HCT116 (cell line): ENCODE measurements around the gene PPARGC1A. TPM values are rescaled to one million over a fixed set of nuclear protein-coding genes. Genes with fewer than 3 reads are reported as not detected.

Experiments
- ATAC-seq: fragments of 200-7000 bp; cut with Tn5 transposase; 2 replicates; pipeline ENCODE4 v1.9.1; 2020; ENCODE audit warnings: mild to moderate bottlenecking, moderate library complexity
- BruUV-seq: library from RNA; stranded (reverse); fragments of 400-500 nt; replicated peaks from 2 replicates; lab custom pipeline; 2021; lab: Mats Ljungman, UMichigan
- CTCF ChIA-PET: fragments of 300-600 bp; sonication (Branson Sonifier 250); formaldehyde crosslinking; loops from one replicate; lab custom pipeline; 2021; ENCODE audit warnings: antibody characterized with exemption; lab: Charles Lee
- POLR2A ChIA-PET: fragments of 300-600, 350-600 bp; sonication (Branson Sonifier 250); formaldehyde crosslinking; loops from one replicate; lab custom pipeline; 2021; ENCODE audit warnings: antibody characterized with exemption; lab: Charles Lee
- RAD21 ChIA-PET, 2 experiments: fragments of 300-600 bp; sonication (Branson Sonifier 250); formaldehyde crosslinking; loops; one replicate each; lab custom pipeline; 2023; ENCODE audit warnings: low total read pairs in 2 of 2; ENCODE audit not compliant: uncharacterized antibody in 2 of 2, unreplicated experiment in 2 of 2, low non-redundant PET in 1 of 2; lab: Charles Lee
- DNase-seq: peaks from one replicate; pipeline ENCODE4 v3.0.0-alpha.2; 2010; ENCODE audit warnings: low read depth, low spot score
- H2AFZ ChIP-seq: fragments of 200-600 bp; shearing (Covaris generic), sonication (generic); 2 replicates; pipeline ENCODE4 v1.6.1; 2017; ENCODE audit warnings: low read depth, mixed run types, mixed read lengths, antibody characterized with exemption, low read length; ENCODE audit not compliant: poor library complexity, severe bottlenecking
- H3K27ac ChIP-seq: 2 replicates; pipeline ENCODE4 v1.5.1; 2012; ENCODE audit warnings: low read depth, low read length
- H3K27me3 ChIP-seq: fragments of 200-600 bp; sonication (generic); 2 replicates; pipeline ENCODE4 v1.6.1; 2016; ENCODE audit warnings: mixed run types, low read length, mixed read lengths; ENCODE audit not compliant: insufficient read depth
- H3K36me3 ChIP-seq, 2 experiments: fragments of 200-500 bp in 1 of 2; fragments of 200-600 bp in 1 of 2; sonication (Bioruptor generic) in 1 of 2; sonication (generic) in 1 of 2; 2 replicates each; pipeline versions ENCODE4 v1.5.1 to v1.6.1; 2014 to 2016; ENCODE audit warnings: low read length in 2 of 2, inconsistent platforms in 1 of 2, mixed read lengths in 1 of 2, mixed run types in 1 of 2; ENCODE audit not compliant: insufficient read depth in 2 of 2, control insufficient read depth in 1 of 2
- H3K4me1 ChIP-seq, 2 experiments: fragments of 200-600 bp in 1 of 2; sonication (generic) in 1 of 2; 2 replicates each; pipeline versions ENCODE4 v1.5.1 to v1.6.1; 2012 to 2017; ENCODE audit warnings: low read length in 2 of 2, inconsistent platforms in 1 of 2, mild to moderate bottlenecking in 1 of 2, mixed read lengths in 1 of 2, mixed run types in 1 of 2, moderate library complexity in 1 of 2; ENCODE audit not compliant: insufficient read depth in 2 of 2, control insufficient read depth in 1 of 2
- H3K4me2 ChIP-seq: fragments of 200-600 bp; sonication (generic); 2 replicates; pipeline ENCODE4 v1.6.1; 2017; ENCODE audit warnings: mixed run types, low read length, mixed read lengths
- H3K4me3 ChIP-seq, 2 experiments: fragments of 200-600 bp in 1 of 2; sonication (generic) in 1 of 2; replicated peaks in 1 of 2; 2 replicates each; pipeline ENCODE4 v1.5.1; 2011 to 2016; ENCODE audit warnings: low read length in 2 of 2, control low read depth in 1 of 2, low read depth in 1 of 2, mild to moderate bottlenecking in 1 of 2, mixed read lengths in 1 of 2, mixed run types in 1 of 2
- H3K79me2 ChIP-seq: fragments of 200-600 bp; sonication (generic); 2 replicates; pipeline ENCODE4 v1.6.1; 2017; ENCODE audit warnings: mild to moderate bottlenecking, mixed run types, low read length, moderate library complexity, mixed read lengths; ENCODE audit not compliant: insufficient read depth
- H3K9ac ChIP-seq: fragments of 200-600 bp; sonication (generic); 2 replicates; pipeline ENCODE4 v1.6.1; 2016; ENCODE audit warnings: low read length, mixed read lengths
- H3K9me2 ChIP-seq: fragments of 200-600 bp; sonication (generic), shearing (Covaris generic); 2 replicates; pipeline ENCODE4 v1.6.1; 2017; ENCODE audit warnings: mixed run types, mild to moderate bottlenecking, moderate library complexity; ENCODE audit not compliant: insufficient read depth
- H3K9me3 ChIP-seq, 2 experiments: fragments of 200-500 bp in 1 of 2; fragments of 200-600 bp in 1 of 2; sonication (Bioruptor generic) in 1 of 2; sonication (generic) in 1 of 2; 2 replicates each; pipeline ENCODE4 v1.6.1; 2014 to 2017; ENCODE audit warnings: low read length in 2 of 2, mixed read lengths in 2 of 2, inconsistent platforms in 1 of 2, low read depth in 1 of 2, mild to moderate bottlenecking in 1 of 2, mixed run types in 1 of 2, moderate library complexity in 1 of 2; ENCODE audit not compliant: control insufficient read depth in 1 of 2, insufficient read depth in 1 of 2
- H4K20me1 ChIP-seq: fragments of 200-600 bp; sonication (generic), shearing (Covaris generic); 2 replicates; pipeline ENCODE4 v1.6.1; 2017; ENCODE audit warnings: mixed run types, mild to moderate bottlenecking, moderate library complexity; ENCODE audit not compliant: insufficient read depth
- CTCF ChIP-seq, 3 experiments: fragments of 200-600 bp in 1 of 3; sonication (generic) in 1 of 3; IDR thresholded peaks in 2 of 3; conservative IDR thresholded peaks in 1 of 3; 2 replicates each; pipeline ENCODE4 v1.5.1; 2012 to 2017; ENCODE audit warnings: low read depth in 2 of 3, low read length in 2 of 3, antibody characterized with exemption in 1 of 3, borderline replicate concordance in 1 of 3, control low read depth in 1 of 3, mild to moderate bottlenecking in 1 of 3, mixed read lengths in 1 of 3, mixed run types in 1 of 3, moderate library complexity in 1 of 3; ENCODE audit not compliant: insufficient read depth in 1 of 3
- EGR1 ChIP-seq: IDR thresholded peaks from 2 replicates; pipeline ENCODE4 v1.6.1; 2012; ENCODE audit warnings: low read depth
- ELF1 ChIP-seq: IDR thresholded peaks from 2 replicates; pipeline ENCODE4 v1.6.1; 2012; ENCODE audit warnings: low read depth, borderline replicate concordance
- EZH2 ChIP-seq: fragments of 200-600 bp; sonication (generic); IDR thresholded peaks from 2 replicates; pipeline ENCODE4 v1.6.1; 2017; ENCODE audit warnings: antibody characterized with exemption, mixed run types
- EZH2phosphoT487 ChIP-seq: fragments of 200-600 bp; IDR thresholded peaks from 2 replicates; pipeline ENCODE4 v1.6.1; 2018; ENCODE audit warnings: antibody characterized with exemption, borderline replicate concordance
- JUND ChIP-seq: IDR thresholded peaks from 2 replicates; pipeline ENCODE4 v1.6.1; 2012
- MAX ChIP-seq: IDR thresholded peaks from 2 replicates; pipeline ENCODE4 v1.6.1; 2012
- POLR2A ChIP-seq: IDR thresholded peaks from 2 replicates; pipeline ENCODE4 v1.7.0; 2011; ENCODE audit warnings: borderline replicate concordance; ENCODE audit not compliant: insufficient read depth, insufficient read length; ENCODE audit errors: extremely low read depth
- SIN3A ChIP-seq: IDR thresholded peaks from 2 replicates; pipeline ENCODE4 v1.6.1; 2012; ENCODE audit warnings: low read depth
- SP1 ChIP-seq: IDR thresholded peaks from 2 replicates; pipeline ENCODE4 v1.6.1; 2012; ENCODE audit warnings: low read depth
- SRF ChIP-seq: IDR thresholded peaks from 2 replicates; pipeline ENCODE4 v1.6.1; 2012; ENCODE audit warnings: low read depth
- TCF7L2 ChIP-seq: IDR thresholded peaks from 2 replicates; pipeline ENCODE4 v1.7.0; 2011; ENCODE audit warnings: borderline replicate concordance, inconsistent platforms; ENCODE audit not compliant: insufficient read depth, insufficient read length; ENCODE audit errors: extremely low read depth
- YY1 ChIP-seq: IDR thresholded peaks from 2 replicates; pipeline ENCODE4 v1.6.1; 2011; ENCODE audit warnings: low read length, low read depth, moderate library complexity, mild to moderate bottlenecking; ENCODE audit not compliant: insufficient replicate concordance; ENCODE audit errors: extremely low read depth
- intact Hi-C: fragments of 100-400 bp; cut with micrococcal nuclease; formaldehyde crosslinking; loops from 2 replicates; pipeline ENCODE4 v1.10.0; 2022
- total RNA-seq: library from RNA; stranded (reverse); gene quantifications from one replicate; pipeline ENCODE4 v1.2.1, GENCODE V29; 2021; ENCODE audit not compliant: unreplicated experiment
- TF ChIP-seq, protein P1 (sequence below): IDR thresholded peaks from 2 replicates; pipeline ENCODE4 v1.6.1; 2011; ENCODE audit warnings: mild to moderate bottlenecking, low read length, moderate library complexity; ENCODE audit not compliant: insufficient replicate concordance; ENCODE audit errors: extremely low read depth

PPARGC1A gene
- total RNA-seq, 1 experiment from 2014 or later = not detected

- Histone ChIP-seq H3K36me3 (no peaks in the 10 kb centered on the region), H3K4me3 (no peak overlapping the region), H2AFZ (no peak overlapping the region), H3K27me3 (no peaks in the 10 kb centered on the region), H3K4me2 (no peak overlapping the region), H3K79me2 (no peaks in the 10 kb centered on the region), H3K4me1 (no peaks in the 10 kb centered on the region), H3K27ac (no peak overlapping the region), H3K9ac (no peak overlapping the region), H4K20me1 (no peaks in the 10 kb centered on the region), H3K9me3 (peaks cover 0 to 4% of the 10 kb centered on the region in 2 experiments; a peak in 3 of 4 replicates), H3K9me2 (no peaks in the 10 kb centered on the region)
- no TSS peak for BruUV-seq
- TF ChIP-seq JUND (no peak), MAX (no peak)
- ChIA-PET POLR2A (no interaction called here), RAD21 (no interaction called here), CTCF (no interaction called here)
- no peak for DNase-seq
- intact Hi-C loops = no loop called here
- ATAC-seq = no peak
These were observed 25.7 kb upstream of the PPARGC1A start for GRCh38 chr4:23915459-23916132.

DNA sequence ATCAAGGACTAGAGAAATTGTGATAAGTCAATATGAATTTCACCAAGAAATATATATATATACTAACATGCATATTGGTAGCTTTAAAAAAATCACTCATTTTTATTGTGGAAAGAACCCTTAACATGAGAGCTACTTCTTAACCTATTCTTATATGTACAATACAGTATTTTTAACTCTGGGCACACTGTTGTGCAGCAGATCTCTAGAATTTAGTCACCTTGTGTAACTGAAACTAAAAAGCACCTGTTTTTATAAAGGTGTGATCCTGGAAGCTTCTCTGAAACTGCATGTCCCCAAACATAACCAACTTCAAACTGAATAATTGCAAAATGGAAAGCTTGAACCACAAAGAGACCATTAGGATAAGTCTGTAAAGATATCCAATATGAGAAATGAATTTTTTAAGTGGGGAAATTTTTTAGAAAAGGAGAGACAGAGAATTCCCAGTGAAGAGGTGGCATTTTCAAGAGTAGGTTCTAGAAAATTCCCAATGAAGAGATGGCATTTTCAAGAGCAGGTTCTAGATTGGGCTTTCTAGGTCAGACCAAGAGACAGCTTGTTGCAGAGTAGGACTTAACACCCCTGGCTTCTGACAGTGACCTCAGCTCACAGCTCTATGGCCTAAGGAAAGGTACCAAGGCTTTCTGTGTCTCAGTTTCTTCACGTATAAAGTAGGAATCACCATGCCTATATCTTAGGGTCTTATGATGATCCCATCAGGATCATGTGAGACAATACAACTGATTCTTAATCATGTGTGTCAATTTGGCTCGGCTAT, 22.0 kb upstream of the PPARGC1A start:
- Histone ChIP-seq H3K27ac (no peak overlapping the region), H3K4me2 (no peak overlapping the region), H2AFZ (no peak overlapping the region), H3K27me3 (no peaks in the 10 kb centered on the region), H3K9me3 (peaks cover 0 to 14% of the 10 kb centered on the region in 2 experiments; a peak in 2 of 4 replicates), H3K36me3 (no peaks in the 10 kb centered on the region), H3K9me2 (no peaks in the 10 kb centered on the region), H3K9ac (no peak overlapping the region), H3K4me3 (no peak overlapping the region), H3K4me1 (no peaks in the 10 kb centered on the region), H3K79me2 (no peaks in the 10 kb centered on the region), H4K20me1 (no peaks in the 10 kb centered on the region)
- DNase-seq (no peak), ATAC-seq (no peak)
- no TSS peak for BruUV-seq
- ChIA-PET POLR2A (no interaction called here), CTCF (no interaction called here), RAD21 (no interaction called here)
- intact Hi-C loops = no loop called here
- TF ChIP-seq SIN3A (no peak), MAX (no peak), ELF1 (no peak), CTCF (IDR thresholded peaks at IDR 0.05 in 2 of 3, conservative IDR thresholded peaks at IDR 0.05 in 1 of 3; ENCODE audit: borderline replicate concordance in 1 of 3, insufficient read depth in 1 of 3, low read depth in 2 of 3, low read length in 2 of 3) (no peak), POLR2A (no peak), EZH2 (no peak), SP1 (no peak), EGR1 (no peak), SRF (no peak), YY1 (no peak), TCF7L2 (no peak), EZH2phosphoT487 (no peak)
- TF ChIP-seq, protein P1, sequence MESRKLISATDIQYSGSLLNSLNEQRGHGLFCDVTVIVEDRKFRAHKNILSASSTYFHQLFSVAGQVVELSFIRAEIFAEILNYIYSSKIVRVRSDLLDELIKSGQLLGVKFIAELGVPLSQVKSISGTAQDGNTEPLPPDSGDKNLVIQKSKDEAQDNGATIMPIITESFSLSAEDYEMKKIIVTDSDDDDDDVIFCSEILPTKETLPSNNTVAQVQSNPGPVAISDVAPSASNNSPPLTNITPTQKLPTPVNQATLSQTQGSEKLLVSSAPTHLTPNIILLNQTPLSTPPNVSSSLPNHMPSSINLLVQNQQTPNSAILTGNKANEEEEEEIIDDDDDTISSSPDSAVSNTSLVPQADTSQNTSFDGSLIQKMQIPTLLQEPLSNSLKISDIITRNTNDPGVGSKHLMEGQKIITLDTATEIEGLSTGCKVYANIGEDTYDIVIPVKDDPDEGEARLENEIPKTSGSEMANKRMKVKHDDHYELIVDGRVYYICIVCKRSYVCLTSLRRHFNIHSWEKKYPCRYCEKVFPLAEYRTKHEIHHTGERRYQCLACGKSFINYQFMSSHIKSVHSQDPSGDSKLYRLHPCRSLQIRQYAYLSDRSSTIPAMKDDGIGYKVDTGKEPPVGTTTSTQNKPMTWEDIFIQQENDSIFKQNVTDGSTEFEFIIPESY = no peak
